Measurements from ENCODE around the gene TMX2. TPM values are rescaled to one million over a fixed set of nuclear protein-coding genes. Genes with fewer than 3 reads are reported as not detected.

The TMX2 gene
- total RNA-seq, 1 experiment from 2014 or later, result 93.9 TPM

- no peaks in the 10 kb centered on the region for H3K9me2 ChIP-seq (ENCODE audit: insufficient read depth)
- H3K4me3 ChIP-seq (replicated peaks in 1 of 2; ENCODE audit: low read depth in 1 of 2, low read length in 2 of 2), result no peak overlapping the region
- RAD21 ChIA-PET (ENCODE audit: low non-redundant PET in 1 of 2, low total read pairs in 2 of 2, uncharacterized antibody in 2 of 2, unreplicated experiment in 2 of 2), result no interaction called here
- no peaks in the 10 kb centered on the region for H3K9me3 ChIP-seq (ENCODE audit: control insufficient read depth in 1 of 2, insufficient read depth in 1 of 2, low read depth in 1 of 2, low read length in 2 of 2)
- H3K79me2 ChIP-seq (ENCODE audit: insufficient read depth, low read length), result peaks cover 100% of the 10 kb centered on the region
- DNase-seq (ENCODE audit: low read depth, low spot score), result no peak
- H4K20me1 ChIP-seq (ENCODE audit: insufficient read depth), result no peaks in the 10 kb centered on the region
- H3K4me2 ChIP-seq (ENCODE audit: low read length), result no peak overlapping the region
- ATAC-seq, result no peak
- intact Hi-C loops (cut with micrococcal nuclease), result no loop called here
- CTCF ChIA-PET, result no interaction called here
- H3K9ac ChIP-seq (ENCODE audit: low read length), result no peak overlapping the region
- no peak overlapping the region for H2AFZ ChIP-seq (ENCODE audit: low read depth, low read length, poor library complexity, severe bottlenecking)
- no TSS peak for BruUV-seq (replicated peaks)
- POLR2A ChIA-PET, result no interaction called here
- H3K27me3 ChIP-seq (ENCODE audit: insufficient read depth, low read length), result no peaks in the 10 kb centered on the region
- H3K36me3 ChIP-seq (ENCODE audit: control insufficient read depth in 1 of 2, insufficient read depth in 2 of 2, low read length in 2 of 2), result no peaks in the 10 kb centered on the region
- TF ChIP-seq JUND (IDR thresholded peaks at IDR 0.05) (no peak), SIN3A (IDR thresholded peaks at IDR 0.05; ENCODE audit: low read depth) (no peak), CBX3 (IDR thresholded peaks at IDR 0.05; ENCODE audit: low read depth) (no peak), SP1 (IDR thresholded peaks at IDR 0.05; ENCODE audit: low read depth) (no peak), MAX (IDR thresholded peaks at IDR 0.05) (no peak), SRF (IDR thresholded peaks at IDR 0.05; ENCODE audit: low read depth) (no peak), POLR2AphosphoS5 (IDR thresholded peaks at IDR 0.05; ENCODE audit: low read depth, low read length) (no peak), CEBPB (IDR thresholded peaks at IDR 0.05; ENCODE audit: low read depth) (no peak), REST (IDR thresholded peaks at IDR 0.05; ENCODE audit: low read depth) (no peak), ZBTB33 (IDR thresholded peaks at IDR 0.05; ENCODE audit: extremely low read depth, insufficient replicate concordance, low read length) (no peak), ATF3 (IDR thresholded peaks at IDR 0.05) (no peak), ZFX (IDR thresholded peaks at IDR 0.05) (no peak), TCF7L2 (IDR thresholded peaks at IDR 0.05; ENCODE audit: borderline replicate concordance, extremely low read depth, insufficient read depth, insufficient read length) (no peak)
- H3K4me1 ChIP-seq (ENCODE audit: control insufficient read depth in 1 of 2, insufficient read depth in 2 of 2, low read length in 2 of 2), result peaks cover 77 to 100% of the 10 kb centered on the region in 2 experiments
- no peak overlapping the region for H3K27ac ChIP-seq (ENCODE audit: low read depth, low read length)
Observed at GRCh38 chr11:57786436-57786835, 74.0 kb downstream of the TMX2 start.
